Keratinocyte (primary cell): ENCODE measurements around the gene HOOK2. TPM values are rescaled to one million over a fixed set of nuclear protein-coding genes. Genes with fewer than 3 reads are reported as not detected.

Experiments used
- DNase-seq: peaks from one replicate; pipeline ENCODE4 v3.0.0-alpha.2; 2011; ENCODE audit warnings: low read depth, missing footprints, low spot score
- FAIRE-seq: peaks from 2 replicates; lab custom pipeline; 2011; peaks lifted over from hg19 to GRCh38; lab: Jason Lieb, UNC
- H2AFZ ChIP-seq: 2 replicates; pipeline ENCODE4 v1.6.0; 2012; ENCODE audit warnings: low read length, control low read depth, inconsistent platforms; ENCODE audit not compliant: control insufficient read depth
- H3K27ac ChIP-seq: 2 replicates; pipeline ENCODE4 v1.5.1; 2011; ENCODE audit warnings: low read length; ENCODE audit not compliant: control insufficient read depth, insufficient read depth
- H3K27me3 ChIP-seq: 3 replicates; pipeline ENCODE4 v1.6.0; 2011; ENCODE audit warnings: low read length; ENCODE audit not compliant: control insufficient read depth, insufficient read depth; ENCODE audit errors: extremely low read depth
- H3K36me3 ChIP-seq, 2 experiments: 2 replicates in 1 of 2; 3 replicates in 1 of 2; pipeline ENCODE4 v1.5.1; 2011; ENCODE audit warnings: low read length in 2 of 2, mild to moderate bottlenecking in 1 of 2; ENCODE audit not compliant: control insufficient read depth in 2 of 2, insufficient read depth in 2 of 2; ENCODE audit errors: extremely low read depth in 1 of 2
- H3K4me1 ChIP-seq: 3 replicates; pipeline ENCODE4 v1.5.1; 2011; ENCODE audit warnings: low read length; ENCODE audit not compliant: control insufficient read depth, insufficient read depth; ENCODE audit errors: extremely low read depth
- H3K4me2 ChIP-seq: 3 replicates; pipeline ENCODE4 v1.6.0; 2011; ENCODE audit warnings: low read depth, low read length; ENCODE audit not compliant: control insufficient read depth, insufficient read depth; ENCODE audit errors: extremely low read depth
- H3K4me3 ChIP-seq, 3 experiments: fragments of 200-600 bp in 1 of 3; sonication (generic) in 1 of 3; 2 replicates in 2 of 3; 3 replicates in 1 of 3; pipeline ENCODE4 v1.5.1; 2011 to 2016; ENCODE audit warnings: low read length in 3 of 3, mild to moderate bottlenecking in 3 of 3, control low read depth in 2 of 3, inconsistent platforms in 1 of 3, low read depth in 1 of 3, mixed read lengths in 1 of 3, mixed run types in 1 of 3, moderate library complexity in 1 of 3; ENCODE audit not compliant: control insufficient read depth in 2 of 3, insufficient read depth in 2 of 3; ENCODE audit errors: extremely low read depth in 1 of 3
- H3K79me2 ChIP-seq: 2 replicates; pipeline ENCODE4 v1.6.0; 2012; ENCODE audit warnings: low read length; ENCODE audit not compliant: control insufficient read depth, insufficient read depth
- H3K9ac ChIP-seq: 3 replicates; pipeline ENCODE4 v1.6.0; 2011; ENCODE audit warnings: low read length; ENCODE audit not compliant: control insufficient read depth, insufficient read depth; ENCODE audit errors: extremely low read depth
- H3K9me1 ChIP-seq: 3 replicates; pipeline ENCODE4 v1.6.0; 2011; ENCODE audit warnings: low read length; ENCODE audit not compliant: control insufficient read depth, insufficient read depth; ENCODE audit errors: extremely low read depth
- H3K9me3 ChIP-seq: 2 replicates; pipeline ENCODE4 v1.5.1; 2012; ENCODE audit warnings: low read depth, low read length; ENCODE audit not compliant: control insufficient read depth
- H4K20me1 ChIP-seq: 3 replicates; pipeline ENCODE4 v1.6.0; 2011; ENCODE audit warnings: low read length; ENCODE audit not compliant: control insufficient read depth, insufficient read depth; ENCODE audit errors: extremely low read depth
- EZH2 ChIP-seq: IDR thresholded peaks from one replicate; pipeline ENCODE4 v1.6.1; 2012; ENCODE audit warnings: inconsistent platforms, mild to moderate bottlenecking, low read length, moderate library complexity
- dilution Hi-C: fragments of 300-500 bp; cut with MboI; formaldehyde crosslinking; loops from one replicate; pipeline ENCODE4 v1.7.0; 2020; ENCODE audit warnings: low sequenced_read_pairs; ENCODE audit not compliant: extremely low pct_ligation_motif_present
- polyA plus RNA-seq, 5 experiments: library from polyadenylated mRNA; depleted of rRNA in 3 of 5; stranded (reverse) in 3 of 5; stranded (forward) in 1 of 5; unstranded in 1 of 5; fragments of >200 nt; gene quantifications; 1 replicate in 1 of 5; 2 replicates in 3 of 5; 3 replicates in 1 of 5; pipeline versions ENCODE4 v1.2.1 to v1.2.3, GENCODE V29; 2011 to 2012; ENCODE audit warnings: missing spikeins in 2 of 5, low read depth in 1 of 5, low replicate concordance in 1 of 5
- TF ChIP-seq, protein P1 (sequence below), 3 experiments: IDR thresholded peaks in 1 of 3; conservative IDR thresholded peaks in 1 of 3; optimal IDR thresholded peaks in 1 of 3; 2 replicates in 2 of 3; 3 replicates in 1 of 3; pipeline versions ENCODE3 to v1.5.1; 2011; ENCODE audit warnings: low read length in 3 of 3, mild to moderate bottlenecking in 3 of 3, moderate library complexity in 2 of 3, control low read depth in 1 of 3, inconsistent platforms in 1 of 3; ENCODE audit not compliant: insufficient read depth in 2 of 3; ENCODE audit errors: extremely low read depth in 1 of 3

The HOOK2 gene
- polyA plus RNA-seq, 1 donor (not counting 4 experiments of a cell fraction or from before 2014, with no cell fraction given): 21.9 TPM

DNA sequence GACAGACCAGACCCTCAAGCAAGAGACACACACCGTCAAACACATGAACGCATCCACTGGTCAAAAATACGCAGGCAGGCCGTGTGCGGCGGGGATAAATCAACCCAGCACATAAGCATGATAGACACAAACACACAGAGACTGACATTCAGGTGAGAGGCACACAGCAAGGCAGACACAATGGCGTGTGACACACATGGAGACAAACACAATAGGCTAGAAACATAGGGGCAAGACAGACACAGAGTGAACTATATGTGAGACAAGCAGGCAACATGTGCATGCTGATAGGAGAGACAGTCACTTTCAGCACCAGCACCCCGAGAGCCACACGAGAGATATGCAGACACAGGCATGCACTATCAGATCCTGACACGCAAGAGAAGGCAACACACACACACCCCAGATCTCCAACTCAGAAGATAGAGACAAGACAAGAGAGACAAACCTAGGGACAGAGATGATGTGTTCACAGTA is 9.1 kb upstream of the HOOK2 start:
- dilution Hi-C loops: no loop called here
- Histone ChIP-seq H3K36me3 (no peaks in the 10 kb centered on the region), H3K4me2 (peak overlapping the region; percentile 88), H3K4me3 (peak overlapping the region in 1 of 3 experiments; percentile 9), H2AFZ (peak overlapping the region; percentile 59), H3K79me2 (no peaks in the 10 kb centered on the region), H3K9me1 (no peaks in the 10 kb centered on the region), H3K4me1 (peaks cover 68% of the 10 kb centered on the region), H3K9me3 (no peaks in the 10 kb centered on the region), H3K27me3 (no peaks in the 10 kb centered on the region), H4K20me1 (no peaks in the 10 kb centered on the region), H3K27ac (peak overlapping the region; percentile 81), H3K9ac (peak overlapping the region; percentile 71)
- FAIRE-seq: no peak
- DNase-seq: no peak
- TF ChIP-seq, protein P1, sequence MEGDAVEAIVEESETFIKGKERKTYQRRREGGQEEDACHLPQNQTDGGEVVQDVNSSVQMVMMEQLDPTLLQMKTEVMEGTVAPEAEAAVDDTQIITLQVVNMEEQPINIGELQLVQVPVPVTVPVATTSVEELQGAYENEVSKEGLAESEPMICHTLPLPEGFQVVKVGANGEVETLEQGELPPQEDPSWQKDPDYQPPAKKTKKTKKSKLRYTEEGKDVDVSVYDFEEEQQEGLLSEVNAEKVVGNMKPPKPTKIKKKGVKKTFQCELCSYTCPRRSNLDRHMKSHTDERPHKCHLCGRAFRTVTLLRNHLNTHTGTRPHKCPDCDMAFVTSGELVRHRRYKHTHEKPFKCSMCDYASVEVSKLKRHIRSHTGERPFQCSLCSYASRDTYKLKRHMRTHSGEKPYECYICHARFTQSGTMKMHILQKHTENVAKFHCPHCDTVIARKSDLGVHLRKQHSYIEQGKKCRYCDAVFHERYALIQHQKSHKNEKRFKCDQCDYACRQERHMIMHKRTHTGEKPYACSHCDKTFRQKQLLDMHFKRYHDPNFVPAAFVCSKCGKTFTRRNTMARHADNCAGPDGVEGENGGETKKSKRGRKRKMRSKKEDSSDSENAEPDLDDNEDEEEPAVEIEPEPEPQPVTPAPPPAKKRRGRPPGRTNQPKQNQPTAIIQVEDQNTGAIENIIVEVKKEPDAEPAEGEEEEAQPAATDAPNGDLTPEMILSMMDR (optimal IDR thresholded peaks at IDR 0.05 in 1 of 3, IDR thresholded peaks at IDR 0.05 in 1 of 3, conservative IDR thresholded peaks at IDR 0.05 in 1 of 3; ENCODE audit: extremely low read depth in 1 of 3, insufficient read depth in 2 of 3, low read length in 3 of 3): no peak
- no peak for TF ChIP-seq EZH2

DNA sequence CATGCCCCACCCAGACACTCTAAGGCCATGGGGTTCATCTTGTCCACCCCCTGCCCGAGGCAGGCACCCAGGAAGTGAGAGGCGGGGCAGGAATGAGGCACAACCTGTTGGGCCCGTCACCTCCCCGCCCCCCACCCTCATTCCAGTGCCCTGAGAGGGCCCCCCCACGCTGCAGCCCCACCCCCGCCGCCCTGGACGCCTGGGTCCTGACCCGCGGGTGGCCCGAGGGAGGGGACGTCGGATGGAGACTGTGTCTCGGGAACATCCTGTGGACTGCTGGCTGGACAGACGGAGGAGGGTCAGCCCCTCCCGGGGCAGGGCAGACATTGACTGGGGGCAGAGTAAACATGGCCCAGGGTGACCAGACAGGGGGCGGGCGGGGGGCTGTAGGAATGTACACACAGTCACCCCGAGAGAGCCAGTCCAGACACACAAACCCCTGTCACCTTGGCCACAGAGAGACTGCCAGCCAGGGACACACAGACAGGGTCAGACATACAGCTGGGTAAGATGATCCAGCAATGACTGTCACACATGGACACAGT is 8.6 kb upstream of the HOOK2 start:
- DNase-seq: no peak
- H3K27ac ChIP-seq: peak overlapping the region; percentile 81

More for the DNA sequence above, 8.6 kb upstream of the HOOK2 start:
- peak overlapping the region; percentile 71 for H3K9ac ChIP-seq
- peak overlapping the region; percentile 88 for H3K4me2 ChIP-seq
- H3K79me2 ChIP-seq: no peaks in the 10 kb centered on the region
- dilution Hi-C loops: no loop called here
- peak overlapping the region in 1 of 3 experiments; percentile 45 for H3K4me3 ChIP-seq
- no peaks in the 10 kb centered on the region for H4K20me1 ChIP-seq
- peak overlapping the region; percentile 59 for H2AFZ ChIP-seq
- TF ChIP-seq, protein P1 (optimal IDR thresholded peaks at IDR 0.05 in 1 of 3, IDR thresholded peaks at IDR 0.05 in 1 of 3, conservative IDR thresholded peaks at IDR 0.05 in 1 of 3; ENCODE audit: extremely low read depth in 1 of 3, insufficient read depth in 2 of 3, low read length in 3 of 3): no peak
- TF ChIP-seq EZH2: no peak
- no peaks in the 10 kb centered on the region for H3K9me3 ChIP-seq
- H3K27me3 ChIP-seq: no peaks in the 10 kb centered on the region
- no peaks in the 10 kb centered on the region for H3K36me3 ChIP-seq
- H3K4me1 ChIP-seq: peaks cover 69% of the 10 kb centered on the region
- H3K9me1 ChIP-seq: no peaks in the 10 kb centered on the region
- FAIRE-seq: no peak
